Measurements from ENCODE around the gene MYO5C.

The MYO5C gene

GRCh38 chr15:52337198-52337853 lies 41.7 kb upstream of the MYO5C start:
- TF ChIP-seq CTCF (IDR thresholded peaks at IDR 0.05; ENCODE audit: borderline replicate concordance, control extremely low read depth, extremely low read depth, insufficient read depth, missing control alignments): no peak
- no peak for DNase-seq (ENCODE audit: low spot score)
- in situ Hi-C loops (cut with MboI; ENCODE audit: low sequenced_read_pairs, unreplicated experiment): no loop called here

- in situ Hi-C loops (cut with MboI; ENCODE audit: low sequenced_read_pairs, unreplicated experiment): no loop called here
- DNase-seq (ENCODE audit: low spot score): no peak
- TF ChIP-seq CTCF (IDR thresholded peaks at IDR 0.05; ENCODE audit: borderline replicate concordance, control extremely low read depth, extremely low read depth, insufficient read depth, missing control alignments): no peak
Measured at GRCh38 chr15:52336529-52336928, 40.9 kb upstream of the MYO5C start.

- no peak for TF ChIP-seq CTCF (IDR thresholded peaks at IDR 0.05; ENCODE audit: borderline replicate concordance, control extremely low read depth, extremely low read depth, insufficient read depth, missing control alignments)
- in situ Hi-C loops (cut with MboI; ENCODE audit: low sequenced_read_pairs, unreplicated experiment): no loop called here
- no peak for DNase-seq (ENCODE audit: low spot score)
Measured at GRCh38 chr15:52334491-52335160, 39.0 kb upstream of the MYO5C start.

- in situ Hi-C loops (cut with MboI; ENCODE audit: low sequenced_read_pairs, unreplicated experiment): no loop called here
- DNase-seq (ENCODE audit: low spot score): peak; percentile 67
Measured at GRCh38 chr15:52331490-52332240, 36.1 kb upstream of the MYO5C start.

GRCh38 chr15:52329987-52330386 lies 34.4 kb upstream of the MYO5C start:
- in situ Hi-C loops (cut with MboI; ENCODE audit: low sequenced_read_pairs, unreplicated experiment): loop anchor here (10.0 kb wide), 1 partner anchor 405 kb away; no protein-coding TSS in a partner anchor

More at GRCh38 chr15:52331490-52332240, 36.1 kb upstream of the MYO5C start:
- peak; percentile 40 for TF ChIP-seq CTCF (IDR thresholded peaks at IDR 0.05; ENCODE audit: borderline replicate concordance, control extremely low read depth, extremely low read depth, insufficient read depth, missing control alignments)

More at GRCh38 chr15:52329987-52330386, 34.4 kb upstream of the MYO5C start:
- TF ChIP-seq CTCF (IDR thresholded peaks at IDR 0.05; ENCODE audit: borderline replicate concordance, control extremely low read depth, extremely low read depth, insufficient read depth, missing control alignments): no peak
- DNase-seq (ENCODE audit: low spot score): no peak

Data from GM13976 (cell line).